ENCODE data around the gene VCL. TPM values are rescaled to one million over a fixed set of nuclear protein-coding genes. Genes with fewer than 3 reads are reported as not detected.

VCL gene
- total RNA-seq, 2 donors from 2014 or later: 346 to 348 TPM

- peaks cover 30 to 49% of the 10 kb centered on the region in 2 donors for H3K4me1 ChIP-seq (ENCODE audit: control insufficient read depth in 1 of 2, low read depth in 2 of 2)
- no peak overlapping the region for H3K27ac ChIP-seq
- no peak overlapping the region for H3K4me3 ChIP-seq
- no peaks in the 10 kb centered on the region for H3K9me3 ChIP-seq
- H3K27me3 ChIP-seq (replicated peaks; ENCODE audit: insufficient read depth): no peaks in the 10 kb centered on the region
- TF ChIP-seq CTCF (IDR thresholded peaks at IDR 0.05): no peak
- H3K36me3 ChIP-seq: peaks cover 18% of the 10 kb centered on the region
- DNase-seq (ENCODE audit: low spot score) (no peak), ATAC-seq (ENCODE audit: insufficient number of reproducible peaks, low FRiP score, low read depth) (no peak)
Measured at GRCh38 chr10:74081941-74082718, 84.2 kb downstream of the VCL start.

GRCh38 chr10:74083304-74083703, 85.4 kb downstream of the VCL start:
- H3K9me3 ChIP-seq: no peaks in the 10 kb centered on the region
- no peak for TF ChIP-seq CTCF (IDR thresholded peaks at IDR 0.05)
- no peak for ATAC-seq (ENCODE audit: insufficient number of reproducible peaks, low FRiP score, low read depth)
- peaks cover 18% of the 10 kb centered on the region for H3K36me3 ChIP-seq
- H3K27ac ChIP-seq: no peak overlapping the region
- no peaks in the 10 kb centered on the region for H3K27me3 ChIP-seq (replicated peaks; ENCODE audit: insufficient read depth)
- H3K4me1 ChIP-seq (ENCODE audit: control insufficient read depth in 1 of 2, low read depth in 2 of 2): peaks cover 26 to 38% of the 10 kb centered on the region in 2 donors
- H3K4me3 ChIP-seq: no peak overlapping the region
- DNase-seq (ENCODE audit: low spot score): no peak

- peaks cover 24% of the 10 kb centered on the region for H3K36me3 ChIP-seq
- H3K27ac ChIP-seq: no peak overlapping the region
- no peak for TF ChIP-seq CTCF (IDR thresholded peaks at IDR 0.05)
- no peaks in the 10 kb centered on the region for H3K27me3 ChIP-seq (replicated peaks; ENCODE audit: insufficient read depth)
- no peak for ATAC-seq (ENCODE audit: insufficient number of reproducible peaks, low FRiP score, low read depth)
- DNase-seq (ENCODE audit: low spot score): no peak
- H3K4me3 ChIP-seq: no peak overlapping the region
- H3K9me3 ChIP-seq: no peaks in the 10 kb centered on the region
- H3K4me1 ChIP-seq (ENCODE audit: control insufficient read depth in 1 of 2, low read depth in 2 of 2): peaks cover 13 to 27% of the 10 kb centered on the region in 2 donors
Measured at GRCh38 chr10:74084955-74085354, 87.0 kb downstream of the VCL start.

- Histone ChIP-seq H3K4me3 (no peak overlapping the region), H3K4me1 (ENCODE audit: control insufficient read depth in 1 of 2, low read depth in 2 of 2) (peaks cover 1 to 14% of the 10 kb centered on the region in 2 donors), H3K27me3 (replicated peaks; ENCODE audit: insufficient read depth) (no peaks in the 10 kb centered on the region), H3K9me3 (no peaks in the 10 kb centered on the region), H3K27ac (peak overlapping the region in 1 of 2 donors; percentile 5), H3K36me3 (peaks cover 31% of the 10 kb centered on the region)
- DNase-seq (ENCODE audit: low spot score): no peak
- ATAC-seq (ENCODE audit: insufficient number of reproducible peaks, low FRiP score, low read depth): no peak
- TF ChIP-seq CTCF (IDR thresholded peaks at IDR 0.05): no peak
Measured at GRCh38 chr10:74086317-74086716, 88.4 kb downstream of the VCL start.

- no peak for TF ChIP-seq CTCF (IDR thresholded peaks at IDR 0.05)
- peaks cover 43% of the 10 kb centered on the region for H3K36me3 ChIP-seq
- no peak for ATAC-seq (ENCODE audit: insufficient number of reproducible peaks, low FRiP score, low read depth)
Measured at GRCh38 chr10:74088722-74089121, 90.8 kb downstream of the VCL start.

More at GRCh38 chr10:74088722-74089121, 90.8 kb downstream of the VCL start:
- H3K27me3 ChIP-seq (replicated peaks; ENCODE audit: insufficient read depth): no peaks in the 10 kb centered on the region
- peak overlapping the region in 1 of 2 donors; percentile 7 for H3K27ac ChIP-seq
- DNase-seq (ENCODE audit: low spot score): no peak
- H3K4me3 ChIP-seq: no peak overlapping the region
- peaks cover 0 to 6% of the 10 kb centered on the region in 2 donors for H3K4me1 ChIP-seq (ENCODE audit: control insufficient read depth in 1 of 2, low read depth in 2 of 2)
- no peaks in the 10 kb centered on the region for H3K9me3 ChIP-seq
